ENCODE results near the gene STK32B.
"Not testable (repeated sequence)": the region's sequence is repeated elsewhere in the genome, so short reads cannot be mapped to it uniquely, and the experiment has no call there.

Gene STK32B

DNA sequence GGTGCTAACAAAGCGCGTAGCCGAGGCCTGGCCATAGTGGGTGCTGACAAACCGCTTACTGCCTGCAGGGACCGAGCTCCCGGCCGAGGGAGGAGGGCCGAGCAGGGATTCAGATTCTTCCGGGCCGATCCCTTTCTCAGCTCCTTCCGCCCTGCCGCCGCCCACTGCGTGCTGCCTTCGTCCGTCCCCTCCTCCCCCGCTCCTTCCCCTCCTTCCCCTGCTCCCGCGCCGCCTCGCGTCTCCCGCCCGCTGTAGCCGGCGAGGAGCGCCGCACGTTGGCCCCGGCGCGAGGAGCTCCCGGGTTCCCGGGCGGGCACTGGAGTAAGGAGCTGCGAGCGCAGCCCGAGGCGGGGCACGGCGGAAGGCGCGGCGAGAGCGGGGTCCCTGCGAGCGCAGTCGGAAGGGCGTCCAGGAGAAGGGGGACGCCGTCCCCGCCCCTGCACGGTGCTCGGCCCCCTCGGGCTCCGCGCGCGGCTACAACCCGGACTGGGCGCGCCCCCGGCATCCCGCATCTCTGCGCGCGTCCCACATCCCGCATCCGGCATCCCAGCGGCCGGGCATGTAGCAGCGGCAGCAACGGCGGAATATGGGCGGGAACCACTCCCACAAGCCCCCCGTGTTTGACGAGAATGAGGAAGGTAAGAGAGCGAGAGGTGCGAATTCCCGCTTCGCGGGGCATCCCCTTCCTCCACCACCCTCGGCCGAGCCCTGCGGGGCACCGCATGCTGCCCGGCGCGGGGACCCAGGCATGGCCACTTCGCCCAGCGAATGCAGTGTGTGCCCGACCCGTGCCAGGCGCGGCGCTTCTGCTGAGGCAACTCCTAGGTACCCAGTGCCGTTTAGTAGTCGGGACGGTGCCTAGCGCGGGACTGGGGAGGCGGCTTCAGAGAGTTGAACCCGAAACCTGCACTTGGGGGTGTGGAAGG is at the start of gene STK32B:
Gene STK32B, plus strand, starts transcription at position 203 of the 926 bp plus-strand sequence.
- no peak for DNase-seq

DNA sequence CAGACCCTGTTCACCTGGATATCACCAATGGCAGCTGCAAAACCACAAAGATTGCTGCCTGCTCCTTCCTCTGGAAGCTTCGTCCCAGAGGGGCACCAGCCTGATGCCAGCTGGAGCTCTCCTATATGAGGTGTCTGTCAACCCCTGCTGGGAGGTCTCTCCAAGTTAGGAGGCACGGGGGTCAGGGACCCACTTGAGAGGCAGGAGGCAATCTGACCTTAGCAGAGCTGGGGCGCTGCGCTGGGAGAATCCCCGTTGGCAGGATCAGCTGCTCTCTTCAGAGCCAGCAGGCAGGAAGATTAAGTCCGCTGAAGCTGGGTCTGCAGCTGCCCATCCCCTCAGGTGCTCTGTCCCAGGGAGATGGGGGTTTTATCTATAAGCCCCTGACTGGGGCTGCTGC is 49.6 kb upstream of the STK32B start:
- DNase-seq, result not testable (repeated sequence)

DNA sequence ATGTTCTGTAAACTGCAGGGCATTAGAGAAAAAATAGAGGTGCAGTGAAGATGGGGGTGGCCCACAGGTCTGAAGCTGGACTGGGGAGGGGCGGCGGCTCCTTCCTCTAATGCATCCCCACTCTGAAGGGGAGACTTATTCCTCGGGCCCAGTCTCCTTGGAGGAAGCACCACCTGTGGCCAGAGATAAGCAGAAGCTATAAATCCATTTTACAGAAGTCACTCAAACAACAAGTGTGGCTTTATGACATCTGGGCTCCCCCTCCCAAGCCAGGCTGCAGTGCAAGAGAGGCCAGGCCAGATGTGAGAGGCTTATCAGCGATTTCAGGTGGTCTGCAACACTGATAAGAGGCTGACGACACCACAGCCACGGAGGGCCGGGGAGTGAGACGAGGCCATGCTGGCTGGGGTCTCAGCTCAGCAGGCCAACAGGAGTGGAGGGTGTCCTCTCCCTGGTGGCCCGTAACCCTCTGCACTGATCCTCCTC is 47.9 kb upstream of the STK32B start:
- no peak for DNase-seq

DNA sequence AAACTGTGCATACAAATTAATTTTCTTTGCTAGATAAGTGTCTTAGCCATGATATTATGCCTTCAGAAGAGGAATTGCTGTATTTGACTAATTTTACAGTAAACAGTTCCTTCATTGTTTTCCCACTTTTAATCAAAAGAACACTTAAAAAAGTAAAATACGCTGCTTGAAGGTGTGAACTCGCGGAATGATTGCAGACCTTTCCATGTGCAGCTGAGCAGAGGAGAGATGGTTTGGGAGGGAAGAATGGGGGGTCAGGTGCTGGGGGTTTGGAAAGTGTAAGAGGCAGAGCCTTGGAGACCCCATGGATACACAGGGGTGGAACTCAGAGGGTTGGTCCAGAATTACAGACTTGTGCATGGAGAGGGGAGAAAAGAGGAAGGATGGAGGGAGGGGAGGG is 47.4 kb upstream of the STK32B start:
- no peak for DNase-seq

DNA sequence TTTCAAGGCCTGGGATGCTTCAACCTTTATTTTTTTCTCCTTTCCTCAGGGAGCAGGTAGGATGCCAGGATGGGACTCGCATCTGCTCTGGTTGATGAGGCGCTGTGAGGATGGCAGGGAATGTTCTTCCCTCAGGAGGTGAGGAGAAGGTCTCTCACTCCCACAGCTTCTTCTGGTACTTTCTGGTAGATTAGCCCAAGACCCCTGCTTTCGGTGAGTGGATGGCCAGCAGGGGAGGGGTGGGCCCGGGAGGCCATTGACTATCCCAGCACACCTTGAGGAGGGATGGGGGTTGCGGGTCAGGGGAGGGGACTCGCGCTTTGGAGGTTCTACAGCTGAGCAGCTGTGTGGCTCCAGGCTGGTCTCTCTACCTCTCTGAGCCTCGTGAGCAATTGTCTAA is 46.8 kb upstream of the STK32B start:
- DNase-seq, result no peak

DNA sequence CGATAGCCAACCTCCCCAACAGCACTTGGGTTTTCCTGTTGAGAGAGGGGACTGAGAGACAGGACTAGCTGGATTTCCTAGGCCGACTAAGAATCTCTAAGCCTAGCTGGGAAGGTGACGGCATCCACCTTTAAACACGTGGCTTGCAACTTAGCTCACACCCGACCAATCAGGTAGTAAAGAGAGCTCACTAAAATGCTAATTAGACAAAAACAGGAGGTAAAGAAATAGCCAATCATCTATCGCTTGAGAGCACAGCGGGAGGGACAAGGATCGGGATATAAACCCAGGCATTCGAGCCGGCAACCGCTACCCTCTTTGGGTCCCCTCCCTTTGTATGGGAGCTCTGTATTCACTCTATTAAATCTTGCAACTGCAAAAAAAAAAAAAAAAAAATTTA is 44.3 kb upstream of the STK32B start:
- DNase-seq, result not testable (repeated sequence)

DNA sequence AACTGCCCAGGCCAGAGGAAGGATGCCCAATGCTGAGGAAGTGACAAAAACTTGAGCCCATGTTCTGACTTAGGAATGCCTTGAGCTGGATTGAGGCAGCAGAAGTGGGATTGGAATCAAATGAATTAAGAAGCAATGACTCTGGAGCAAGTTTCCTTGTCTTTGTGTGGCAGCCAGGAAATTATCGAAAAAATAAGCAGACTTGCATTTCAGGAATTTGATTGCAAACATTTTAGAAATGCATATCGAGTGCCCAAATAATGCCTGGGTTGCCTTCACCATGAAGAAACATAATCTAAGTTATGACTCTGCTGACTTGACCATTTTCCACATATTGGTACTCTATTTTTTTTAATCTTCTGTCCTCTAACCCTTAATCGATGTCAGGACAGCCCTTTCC is 41.5 kb upstream of the STK32B start:
- DNase-seq, result no peak

DNA sequence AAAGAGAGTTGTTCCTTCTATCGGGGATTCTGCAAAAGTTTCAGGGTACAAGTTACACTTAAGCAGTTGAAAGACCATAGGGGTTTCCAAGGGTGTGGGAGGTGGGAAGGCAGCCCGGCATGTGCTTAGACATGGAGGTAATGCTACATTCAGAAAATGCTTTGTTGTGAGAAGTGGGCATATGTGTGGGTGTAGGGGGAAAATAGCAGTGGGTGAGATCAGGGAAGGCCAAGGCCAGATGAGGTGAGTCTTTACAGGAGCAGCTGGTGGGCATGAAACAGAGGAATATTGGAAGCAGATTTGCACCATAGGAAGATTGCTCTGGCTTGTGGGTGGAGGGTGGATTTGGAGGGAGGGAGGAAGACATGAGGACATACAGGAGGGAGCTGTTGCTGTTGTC is 40.3 kb upstream of the STK32B start:
- DNase-seq, result no peak

DNA sequence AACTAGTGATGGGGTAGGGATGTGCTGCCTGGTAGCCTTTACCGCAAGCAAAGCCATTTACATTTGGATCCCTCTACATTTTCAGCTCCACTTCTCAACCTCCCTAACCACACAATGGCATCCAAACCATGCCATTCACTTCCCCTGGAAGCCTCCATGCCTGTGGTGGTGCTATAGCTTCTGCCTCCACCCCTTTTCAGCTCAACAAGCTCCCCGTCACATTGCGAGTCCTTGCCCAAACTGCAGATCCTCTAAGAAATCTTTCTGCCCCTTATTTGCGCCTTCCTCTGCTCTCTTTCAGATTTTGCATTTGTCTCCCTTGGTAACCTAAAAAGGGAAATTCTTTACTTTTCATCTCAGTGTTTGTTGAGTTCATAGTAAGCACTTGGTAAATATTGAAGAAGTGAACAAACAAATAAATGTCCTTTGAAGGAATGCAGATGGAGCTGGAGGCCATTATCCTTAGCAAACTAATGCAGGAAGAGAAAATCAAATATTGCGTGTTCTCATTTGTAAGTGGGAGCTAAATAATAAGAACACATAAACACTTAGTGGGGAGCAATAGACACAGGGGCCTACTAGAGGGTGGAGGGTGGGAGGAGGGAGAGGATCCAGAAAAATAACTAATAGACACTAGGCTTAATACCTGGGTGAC is 38.9 kb upstream of the STK32B start:
- no peak for DNase-seq

DNA sequence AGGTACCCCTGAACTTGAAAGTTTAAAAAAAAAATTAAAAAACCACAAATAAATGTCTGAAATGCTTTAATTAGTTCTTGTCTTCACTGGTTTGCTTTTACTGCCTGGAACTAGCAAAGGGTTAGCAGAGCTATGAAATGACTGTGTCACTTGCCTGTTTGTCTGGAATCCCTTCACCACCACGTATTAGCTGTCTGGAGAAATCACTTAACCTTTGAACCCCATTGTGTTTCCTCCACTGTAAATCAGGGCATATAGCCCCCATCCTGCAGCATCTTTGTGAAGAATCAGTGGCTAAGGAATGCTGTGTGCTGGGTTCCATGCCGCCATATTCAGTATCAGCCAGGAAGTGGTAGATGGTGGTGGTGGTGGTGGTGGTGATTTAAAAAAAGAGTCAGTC is 38.3 kb upstream of the STK32B start:
- DNase-seq, result no peak

DNA sequence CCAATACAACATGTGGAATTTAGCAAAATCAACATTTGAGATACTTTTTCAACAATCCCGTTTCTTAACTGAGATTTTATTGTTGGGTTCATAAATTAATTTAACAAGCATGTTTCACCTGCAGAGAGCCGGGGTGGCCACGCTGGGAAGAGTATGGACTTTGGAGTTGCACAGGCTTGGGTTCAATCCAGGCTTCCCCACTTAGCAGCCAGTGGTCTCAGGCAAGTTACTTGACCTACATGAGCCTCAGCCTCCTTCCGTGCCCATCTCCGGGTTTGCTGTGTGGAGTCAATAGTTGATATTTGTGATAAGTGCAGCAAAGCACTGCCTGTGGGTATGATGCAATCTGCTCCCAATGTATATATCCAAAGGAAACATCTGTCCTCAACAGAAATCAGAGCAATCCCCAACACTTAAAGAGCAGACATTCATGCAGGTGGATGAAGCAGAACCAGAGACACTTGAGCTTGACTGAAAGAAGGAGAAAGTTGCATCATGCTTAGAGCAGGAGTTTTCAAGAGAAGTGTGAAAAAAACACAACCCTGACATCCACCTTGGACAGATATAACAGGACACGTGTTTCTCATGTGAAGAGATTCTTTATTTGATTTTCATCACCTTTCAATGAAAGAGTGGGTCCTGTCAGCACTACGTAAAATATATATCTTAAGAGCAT is 37.1 kb upstream of the STK32B start:
- no peak for DNase-seq

DNA sequence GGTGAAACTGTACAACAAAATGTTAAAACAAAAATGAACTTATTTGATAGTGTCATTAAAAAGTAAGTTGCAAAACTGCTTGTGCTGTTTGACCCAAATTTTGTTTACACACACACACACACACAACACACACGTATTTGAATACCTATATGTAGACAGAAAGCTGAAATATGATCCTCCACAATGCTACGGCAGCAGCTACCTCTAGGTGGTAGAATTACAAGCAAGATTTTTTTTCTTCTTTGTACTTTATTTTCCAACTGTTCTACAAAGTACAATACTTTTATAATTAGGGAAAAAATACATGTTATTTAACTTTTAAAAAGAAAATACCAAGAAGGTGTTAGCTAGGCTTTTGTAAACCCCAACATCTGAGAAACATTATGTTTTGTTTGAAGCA is 33.2 kb upstream of the STK32B start:
- DNase-seq, result no peak

DNA sequence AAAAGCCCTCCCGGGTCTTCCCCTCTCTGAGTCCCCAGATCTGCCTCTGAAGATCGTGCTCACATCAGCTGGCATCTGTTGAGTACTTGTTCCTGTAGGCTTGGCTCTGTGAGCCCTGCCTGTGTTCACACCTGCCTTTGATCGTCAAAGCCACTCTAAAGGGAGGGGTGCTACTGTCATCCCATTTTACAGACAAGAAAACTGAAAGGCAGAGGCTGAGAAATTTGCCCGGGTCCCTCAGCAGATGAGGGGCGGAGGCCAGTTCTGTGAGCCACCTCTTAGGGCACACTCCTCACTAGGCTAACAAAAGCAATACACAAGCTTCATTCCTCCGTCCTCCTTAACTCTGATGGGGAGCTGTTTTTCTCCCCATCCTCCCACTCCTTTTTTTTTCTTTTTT is 32.7 kb upstream of the STK32B start:
- peak; percentile 22 for DNase-seq

DNA sequence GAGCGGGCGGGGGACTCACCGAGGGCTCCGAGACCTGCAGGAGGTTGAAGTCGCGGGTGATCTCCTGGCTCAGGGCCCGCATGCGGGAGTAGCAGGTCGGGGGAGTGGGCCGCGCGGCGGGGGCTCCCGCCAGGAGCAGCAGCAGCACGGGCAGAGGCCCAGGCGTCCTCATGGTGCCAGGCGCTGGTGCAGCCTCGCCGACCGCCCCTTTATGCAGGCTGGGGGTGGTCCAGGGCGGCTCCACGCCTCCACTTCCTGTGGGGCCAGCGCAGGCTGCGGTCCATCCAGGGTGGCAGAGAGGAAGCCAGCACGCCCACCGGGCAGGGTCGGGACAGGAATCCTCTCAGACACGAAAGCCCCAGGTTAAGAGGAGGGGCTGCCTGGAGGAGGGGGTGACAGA is 32.0 kb upstream of the STK32B start, which contains the start of gene CYTL1:
Gene CYTL1, minus strand, starts transcription at position 185 of the 400 bp plus-strand sequence. Its CDS starts 13 bp downstream, at position 172.
- no peak for DNase-seq

DNA sequence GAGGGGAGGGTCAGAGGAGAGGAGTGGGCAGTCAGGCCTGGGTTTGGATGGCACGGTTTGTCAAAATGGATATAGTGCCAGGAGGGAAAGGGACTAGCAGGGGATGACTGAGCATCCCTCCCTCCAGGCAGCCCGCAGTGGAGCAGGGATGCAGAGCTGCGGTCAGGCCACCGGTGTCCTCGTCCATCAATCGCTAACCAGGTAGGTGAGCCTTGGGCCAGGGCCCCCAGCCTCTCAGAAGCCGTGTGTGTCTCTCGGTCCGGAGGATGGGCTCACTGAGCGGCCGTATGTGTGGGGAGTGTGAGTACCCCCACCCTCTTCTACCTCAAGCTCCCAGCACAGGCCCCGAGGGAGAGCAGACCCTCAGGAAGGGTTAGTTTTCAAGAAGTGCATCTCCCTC is 31.5 kb upstream of the STK32B start:
- no peak for DNase-seq

DNA sequence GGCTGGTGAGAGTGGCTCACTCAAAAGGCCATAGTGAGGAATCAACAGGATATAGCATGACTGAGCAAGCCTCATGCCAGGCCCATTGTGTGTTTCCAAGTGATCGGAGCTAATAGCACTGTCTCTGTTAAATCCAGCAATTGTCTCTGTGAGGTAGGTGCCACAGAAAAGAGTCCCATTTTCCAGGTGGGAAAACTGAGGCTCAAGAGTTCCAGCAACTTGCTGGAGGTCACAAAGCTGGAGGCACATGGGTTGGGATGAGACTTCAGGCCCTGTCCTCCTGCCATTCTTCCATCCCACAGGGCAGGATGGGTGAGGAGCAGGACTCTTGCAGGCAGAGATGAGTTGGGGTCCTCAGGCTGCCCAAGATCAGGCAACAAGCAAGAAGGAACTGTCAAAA is 30.9 kb upstream of the STK32B start:
- no peak for DNase-seq

DNA sequence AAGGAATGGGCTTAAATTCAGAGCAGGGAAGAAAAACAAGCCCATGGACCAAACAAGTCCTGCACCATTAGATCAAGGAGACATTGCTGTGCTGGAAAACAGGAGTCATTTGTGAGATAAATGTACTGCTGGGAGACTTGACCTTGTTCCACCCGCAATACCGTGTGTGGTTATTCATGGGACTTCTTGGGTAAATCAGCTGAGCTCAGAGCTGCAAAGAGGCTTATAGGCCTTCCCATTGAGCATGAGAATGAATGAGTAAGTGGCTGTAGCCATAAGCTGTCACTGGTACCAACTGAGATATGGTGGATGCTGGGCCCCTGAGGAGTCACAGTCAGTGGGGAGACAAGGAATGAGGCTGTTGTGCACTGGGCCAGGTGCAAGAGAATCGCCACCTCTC is 29.7 kb upstream of the STK32B start:
- no peak for DNase-seq

DNA sequence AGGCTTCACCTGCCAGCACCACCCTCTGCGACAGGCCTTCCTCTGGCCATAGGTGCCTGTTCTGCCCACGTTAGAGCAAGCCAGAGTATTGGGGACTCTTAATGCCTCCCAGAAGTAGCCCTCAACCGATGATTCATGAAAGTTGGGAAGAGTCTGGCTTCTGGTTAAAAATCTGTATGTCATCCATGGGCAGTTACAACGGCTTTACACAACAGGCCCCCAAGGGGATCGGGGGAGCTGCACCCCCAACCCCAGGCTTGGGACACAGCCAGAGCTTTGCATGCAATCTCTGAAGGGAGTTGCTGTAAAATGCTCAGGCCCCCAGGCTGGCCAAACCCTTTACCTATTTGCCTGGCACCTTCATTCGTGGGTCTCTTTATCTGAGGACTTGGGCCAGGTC is 26.6 kb upstream of the STK32B start:
- no peak for DNase-seq

DNA sequence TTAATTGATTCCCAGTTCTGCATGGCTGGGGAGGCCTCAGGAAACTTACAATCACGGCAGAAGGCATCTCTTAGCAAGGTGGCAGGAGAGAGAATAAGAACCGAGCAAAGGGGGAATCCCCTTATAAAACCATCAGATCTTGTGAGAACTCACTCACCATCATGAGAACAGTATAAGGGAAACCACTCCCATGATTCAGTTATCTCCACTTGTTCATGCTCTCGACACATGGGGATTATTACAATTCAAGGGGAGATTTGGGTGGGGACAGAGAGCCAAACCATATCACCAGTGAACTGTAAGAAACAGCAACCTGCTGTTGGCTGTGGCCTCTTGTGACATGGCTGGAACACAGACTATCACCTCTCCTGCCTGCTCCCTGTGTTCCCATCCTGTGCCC is 24.9 kb upstream of the STK32B start:
- no peak for DNase-seq

DNA sequence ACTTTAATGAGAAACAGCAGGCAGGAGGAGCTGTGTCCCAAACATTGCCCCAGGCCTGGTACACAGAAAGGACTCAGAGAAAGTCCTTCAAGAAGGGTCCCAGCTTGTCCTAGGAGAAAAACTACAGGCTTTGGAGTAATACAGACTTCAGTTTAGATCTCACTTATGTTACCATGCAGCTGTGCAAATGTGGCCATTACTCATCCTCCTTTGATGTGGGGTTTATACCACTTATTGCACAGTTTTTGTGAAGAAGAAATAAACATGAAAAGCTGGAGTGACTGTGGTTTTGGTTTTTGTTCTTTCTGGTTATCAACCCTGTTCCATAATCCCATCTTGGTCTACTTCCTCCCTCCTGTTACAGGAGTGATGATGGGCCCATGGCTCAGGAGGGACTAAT is 23.9 kb upstream of the STK32B start:
- DNase-seq, result no peak

DNA sequence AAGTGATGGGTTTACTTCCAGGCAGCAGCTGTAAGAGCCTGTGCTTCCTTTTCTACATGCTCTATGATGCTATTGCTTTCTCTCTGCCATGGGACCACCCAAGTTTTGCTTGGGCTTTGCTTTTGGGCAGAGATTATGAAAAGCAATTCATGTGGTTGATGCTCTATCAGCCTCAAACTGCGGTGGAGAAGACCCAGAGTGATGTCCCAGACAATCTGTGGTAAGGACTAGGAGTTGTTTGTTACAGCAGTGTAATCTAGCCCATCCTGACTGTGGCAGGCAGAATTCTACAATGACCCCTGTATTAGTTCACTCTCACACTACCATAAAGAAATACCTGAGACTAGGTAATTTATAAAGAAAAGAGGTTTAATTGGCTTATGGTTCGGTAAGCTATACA is 22.8 kb upstream of the STK32B start:
- no peak for DNase-seq

DNA sequence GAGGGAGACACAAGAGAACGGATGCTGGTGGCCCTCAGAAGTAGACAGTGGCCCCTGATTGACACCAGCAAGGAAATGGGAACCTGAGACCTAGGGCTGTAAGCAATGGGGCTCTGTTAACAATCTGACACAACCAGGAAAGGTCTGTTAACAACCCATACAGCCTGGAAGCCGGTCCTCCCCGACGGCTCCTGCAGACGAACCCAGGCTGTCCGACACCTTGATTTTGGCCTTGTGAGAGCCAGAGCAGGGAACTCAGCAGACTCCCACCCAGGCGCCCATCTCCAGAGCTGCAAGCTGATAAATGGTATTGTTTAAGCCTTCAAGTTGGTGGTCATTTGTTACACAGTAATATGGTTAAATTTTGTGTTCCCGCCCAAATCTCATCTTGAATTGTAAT is 21.8 kb upstream of the STK32B start:
- DNase-seq, result no peak

DNA sequence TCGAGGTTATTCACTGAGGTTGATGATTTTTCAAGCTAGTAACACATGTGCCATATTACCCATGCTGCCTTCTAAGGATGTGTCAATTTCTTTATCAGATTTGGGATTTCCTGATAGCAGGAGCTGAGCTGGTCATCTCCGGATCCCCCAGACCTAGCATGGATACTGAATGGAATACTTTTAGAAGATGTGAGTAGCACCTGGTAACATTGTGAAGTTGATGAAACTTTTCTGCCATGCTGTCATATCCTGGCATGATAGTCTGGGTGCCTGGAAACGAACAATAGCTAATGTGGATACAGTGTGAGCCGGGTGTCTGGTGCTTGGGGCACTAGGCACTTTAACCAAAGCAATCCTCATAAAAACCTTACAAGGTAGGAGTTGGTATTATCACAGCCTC is 21.1 kb upstream of the STK32B start:
- no peak for DNase-seq

DNA sequence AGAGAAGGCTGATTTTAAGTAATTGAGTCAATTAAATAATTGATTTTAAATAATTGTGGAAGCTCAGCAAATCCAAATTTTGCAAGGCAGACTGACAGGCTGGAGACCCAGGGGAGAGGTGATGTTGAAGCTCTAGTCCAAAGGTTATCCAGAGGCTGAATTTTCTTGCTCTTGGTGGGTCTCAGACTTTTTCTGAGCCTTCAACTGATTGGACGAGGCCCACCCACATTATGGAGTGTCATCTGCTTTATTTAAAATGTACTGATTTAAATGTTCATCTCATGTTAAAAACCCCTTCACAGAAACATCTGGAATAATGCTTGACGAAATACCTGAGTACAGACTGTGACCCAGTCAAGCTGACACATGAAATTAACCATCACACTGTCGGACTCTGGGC is 20.4 kb upstream of the STK32B start:
- DNase-seq, result no peak
